ENCODE results near the gene GRM4.

Gene GRM4

DNA sequence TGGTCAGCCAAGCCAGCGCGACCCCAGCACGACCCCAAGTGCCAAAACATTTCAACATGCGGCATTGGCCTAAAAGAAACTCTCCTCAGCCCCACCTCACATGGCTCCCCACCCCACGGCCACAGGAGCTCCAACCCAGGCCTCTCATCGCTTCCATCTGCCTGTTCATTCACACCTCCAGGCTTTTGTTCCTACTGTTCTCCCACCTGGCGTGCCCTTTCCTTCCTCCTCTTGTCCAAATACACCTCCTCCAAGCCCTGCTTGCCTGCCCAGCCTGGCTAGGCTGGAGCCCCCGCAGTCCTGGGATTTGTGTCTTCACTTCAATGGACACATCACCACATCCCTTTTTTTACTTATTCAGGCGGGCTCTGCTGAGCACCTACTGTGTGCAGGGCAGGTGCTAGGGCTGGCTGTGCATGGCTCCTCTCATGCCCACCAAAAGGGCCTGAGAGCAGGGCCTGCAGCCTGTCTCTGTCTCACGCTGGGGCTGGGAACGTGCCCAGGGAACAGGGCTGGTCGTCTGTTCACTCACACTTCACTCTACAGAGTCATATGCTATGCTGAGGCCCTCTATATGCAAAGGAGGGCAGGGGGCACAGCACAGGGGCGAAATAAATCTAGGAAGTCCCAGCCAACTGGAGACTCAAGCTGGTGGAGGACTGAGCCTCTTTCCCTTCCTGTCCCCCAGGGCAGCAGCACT is 61.1 kb downstream of the GRM4 start:
- no peak for DNase-seq (ENCODE audit: low read depth)

DNA sequence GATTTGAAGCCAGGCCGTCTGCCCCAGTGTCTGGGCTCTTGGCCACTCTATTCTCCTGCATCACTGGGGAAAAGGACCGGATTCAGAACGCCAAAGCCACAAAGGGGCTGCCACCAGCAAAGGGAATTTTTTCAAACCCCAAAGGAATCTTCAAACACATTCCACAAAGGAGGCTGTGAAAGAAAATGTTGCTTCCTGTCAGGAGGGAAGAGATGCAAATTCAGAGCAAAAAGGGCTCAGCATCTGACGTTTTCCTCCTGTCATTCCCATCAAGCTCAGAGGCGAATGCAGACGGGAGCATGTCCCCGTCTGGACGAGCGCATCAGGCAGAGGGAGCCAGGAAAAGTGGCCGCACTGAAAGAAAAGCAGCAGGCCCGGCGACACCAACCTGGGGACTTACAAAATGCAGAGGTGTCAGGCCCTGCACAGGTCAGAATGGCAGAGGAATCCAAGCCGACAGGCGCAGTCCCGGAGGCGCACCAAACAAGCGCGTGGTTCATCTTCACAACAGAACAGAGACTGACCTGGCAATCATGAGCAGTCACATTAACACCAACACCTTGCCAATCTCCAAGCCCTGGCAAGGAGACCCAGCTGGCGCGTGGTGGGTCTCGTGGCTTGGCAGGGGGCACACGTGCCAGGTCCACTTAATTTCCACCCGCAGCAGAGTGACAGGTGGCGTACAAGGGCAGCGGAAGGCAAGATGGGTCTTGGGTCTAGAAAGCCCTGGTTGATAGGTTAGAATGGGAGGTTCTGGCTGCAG is 62.8 kb downstream of the GRM4 start:
- no peak for DNase-seq (ENCODE audit: low read depth)

- DNase-seq (ENCODE audit: low read depth) = no peak
These were observed 63.5 kb downstream of the GRM4 start for GRCh38 chr6:34082348-34082747.

DNA sequence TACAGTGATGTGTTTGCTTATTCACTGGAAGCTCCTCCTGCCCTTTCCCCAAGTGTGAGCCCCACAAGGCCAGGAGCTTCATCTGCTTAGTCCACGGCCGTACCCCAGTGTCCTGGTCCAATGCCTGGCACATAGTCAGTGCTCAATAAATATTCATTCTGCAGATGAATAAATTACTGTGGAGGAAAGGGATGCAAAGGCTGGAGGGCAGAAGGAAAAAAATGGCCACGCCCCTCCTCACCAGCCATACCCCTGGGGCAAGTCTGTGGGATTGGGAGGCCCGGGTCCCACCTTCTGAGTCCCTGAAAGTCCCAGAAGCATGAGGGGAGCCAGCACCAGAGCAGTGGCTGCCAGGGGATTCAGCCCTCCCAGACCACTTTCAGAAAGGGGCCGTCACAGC is 65.5 kb downstream of the GRM4 start:
- no peak for DNase-seq (ENCODE audit: low read depth)

DNA sequence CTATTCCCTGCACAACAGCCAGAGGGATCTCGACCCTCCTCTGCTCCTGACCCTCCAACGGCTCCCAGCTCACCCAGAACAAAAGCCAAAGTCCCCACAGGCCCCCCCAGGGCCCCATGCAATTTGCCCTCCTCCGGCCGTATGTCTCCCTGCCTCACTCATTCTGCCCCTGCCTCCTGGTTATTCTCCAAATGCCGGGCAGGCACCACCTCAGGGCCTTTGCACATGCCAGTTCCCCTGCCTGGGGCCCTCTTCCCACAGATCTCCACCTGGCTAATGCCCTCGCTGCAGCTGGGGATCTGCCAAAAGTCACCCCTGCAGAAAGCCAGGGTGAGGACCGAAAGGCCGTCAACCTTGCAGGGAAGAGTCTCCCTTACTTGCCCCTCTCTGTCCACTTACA is 66.0 kb downstream of the GRM4 start:
- DNase-seq (ENCODE audit: low read depth) = no peak

GRCh38 chr6:34075906-34076305 is 70.0 kb downstream of the GRM4 start:
- no peak for DNase-seq (ENCODE audit: low read depth)

DNA sequence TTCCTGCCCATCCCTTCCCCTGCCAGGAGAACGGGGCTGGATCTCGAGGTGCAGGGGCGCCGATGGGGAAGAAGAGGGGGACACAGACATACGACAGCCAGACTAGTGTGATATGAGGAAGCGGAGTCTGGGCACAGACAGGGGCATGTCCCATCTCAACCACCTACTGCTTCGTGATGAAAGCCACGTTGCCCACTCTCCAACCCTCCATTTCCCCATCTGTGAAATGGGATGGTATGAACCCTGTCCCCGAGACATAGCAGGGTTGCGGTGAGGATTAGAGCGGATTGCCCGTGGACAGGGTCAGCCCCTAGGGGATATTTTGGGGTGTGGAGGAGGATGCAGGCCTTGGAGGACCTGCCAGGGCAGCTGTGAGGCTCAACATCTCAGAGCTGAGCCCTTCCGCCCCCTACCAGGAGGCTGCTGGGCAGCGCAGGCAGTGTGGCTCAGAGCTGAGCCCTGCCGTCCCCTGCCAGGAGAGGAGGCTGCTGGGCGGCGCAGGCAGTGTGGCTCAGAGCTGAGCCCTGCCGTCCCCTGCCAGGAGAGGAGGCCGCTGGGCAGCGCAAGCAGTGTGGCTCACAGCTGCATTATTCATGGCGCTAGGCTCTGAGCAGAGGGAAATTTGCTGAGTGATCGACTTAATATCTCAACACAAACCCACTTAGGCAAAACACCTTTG is 71.7 kb downstream of the GRM4 start:
- no peak for DNase-seq (ENCODE audit: low read depth)

- no peak for DNase-seq (ENCODE audit: low read depth)
These were observed 72.3 kb downstream of the GRM4 start for GRCh38 chr6:34073540-34073939.

DNA sequence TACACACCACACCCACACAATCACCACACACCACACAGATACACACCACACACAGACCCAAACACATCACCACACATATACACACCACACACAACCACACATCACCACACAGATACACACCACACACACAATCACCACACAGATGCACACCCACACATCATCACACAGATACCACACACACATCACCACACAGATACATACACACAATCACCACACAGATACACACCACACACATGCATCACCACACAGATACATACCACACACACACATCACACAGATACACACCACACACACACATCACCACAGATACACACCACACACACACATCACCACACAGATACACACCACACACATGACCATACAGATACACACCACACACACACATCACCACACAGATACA is 73.2 kb downstream of the GRM4 start:
- no peak for DNase-seq (ENCODE audit: low read depth)

DNA sequence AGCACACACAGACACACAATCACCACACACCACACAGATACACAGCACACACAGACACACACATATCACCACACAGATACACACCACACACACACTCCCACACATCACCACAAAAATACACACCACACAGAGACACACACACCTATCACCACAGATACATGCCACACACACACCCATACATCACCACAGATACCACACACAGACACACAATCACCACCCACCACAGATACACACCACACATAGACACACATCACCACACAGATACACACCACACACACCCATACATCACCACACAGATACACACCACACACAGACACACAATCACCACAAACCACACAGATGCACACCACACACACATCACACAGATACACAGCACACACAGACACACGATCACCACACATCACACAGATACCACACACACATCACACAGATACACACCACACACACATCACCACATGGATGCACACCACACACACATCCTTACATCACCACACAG is 74.0 kb downstream of the GRM4 start:
- DNase-seq (ENCODE audit: low read depth) = no peak

DNA sequence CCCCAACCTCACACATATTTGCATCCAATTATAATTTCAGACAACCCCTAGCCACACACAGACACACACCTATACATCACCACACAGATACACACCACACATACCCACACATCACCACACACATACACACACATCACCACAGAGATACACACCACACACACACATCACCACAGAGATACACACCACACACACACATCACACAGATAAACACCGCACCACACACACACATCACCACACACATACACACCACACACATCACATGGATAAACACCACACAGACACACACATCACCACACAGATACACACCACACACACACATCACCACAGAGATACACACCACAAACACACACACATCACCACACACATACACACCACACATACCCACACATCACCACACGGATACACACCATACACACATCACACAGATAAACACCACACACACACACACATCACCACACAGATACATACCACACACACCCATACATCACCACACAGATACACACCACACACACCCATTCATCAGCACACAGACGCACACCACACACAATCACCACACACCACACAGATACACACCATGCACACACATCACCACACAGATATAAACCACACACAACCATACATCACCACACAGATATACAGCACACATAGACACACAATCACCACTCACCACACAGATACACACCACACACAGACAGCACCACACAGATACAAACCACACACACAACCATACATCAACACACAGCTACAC is 74.6 kb downstream of the GRM4 start:
- no peak for DNase-seq (ENCODE audit: low read depth)

DNA sequence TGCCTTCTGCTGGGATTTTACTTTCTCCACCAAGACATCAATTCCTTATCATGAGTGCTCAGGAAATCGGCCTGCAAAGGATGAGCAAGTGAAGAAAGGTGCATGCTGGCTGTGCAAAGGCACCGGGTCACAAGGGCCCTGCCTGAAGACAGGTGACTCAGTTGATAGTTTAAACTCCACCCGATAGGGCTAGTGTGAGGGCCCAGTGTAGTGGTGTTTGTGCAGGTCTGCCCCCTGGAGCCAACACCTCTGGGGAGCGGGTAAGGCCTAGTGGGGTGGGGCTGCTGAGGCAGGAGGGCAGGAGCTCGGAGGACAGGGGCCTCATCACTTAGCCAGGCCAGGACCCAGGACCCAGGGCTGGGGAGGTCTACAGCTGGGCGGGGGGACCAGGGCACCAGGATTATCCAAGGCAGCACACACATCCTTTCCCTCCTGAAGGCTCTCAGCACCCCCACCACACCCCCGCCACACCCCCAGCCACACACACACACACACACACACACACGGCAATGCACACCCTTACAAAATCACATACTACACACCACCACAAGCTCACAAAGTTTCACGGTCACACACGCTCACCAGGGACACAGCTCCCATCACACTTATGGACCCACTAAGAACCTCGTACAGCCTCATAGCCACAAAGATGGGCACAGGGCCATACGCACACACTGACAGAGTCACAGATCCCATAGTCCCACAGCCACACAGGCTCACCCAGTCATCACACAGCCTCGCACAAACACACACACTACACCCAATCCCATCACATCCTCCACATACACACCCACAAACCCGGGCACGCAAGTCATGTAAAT is 75.4 kb downstream of the GRM4 start:
- DNase-seq (ENCODE audit: low read depth) = no peak

DNA sequence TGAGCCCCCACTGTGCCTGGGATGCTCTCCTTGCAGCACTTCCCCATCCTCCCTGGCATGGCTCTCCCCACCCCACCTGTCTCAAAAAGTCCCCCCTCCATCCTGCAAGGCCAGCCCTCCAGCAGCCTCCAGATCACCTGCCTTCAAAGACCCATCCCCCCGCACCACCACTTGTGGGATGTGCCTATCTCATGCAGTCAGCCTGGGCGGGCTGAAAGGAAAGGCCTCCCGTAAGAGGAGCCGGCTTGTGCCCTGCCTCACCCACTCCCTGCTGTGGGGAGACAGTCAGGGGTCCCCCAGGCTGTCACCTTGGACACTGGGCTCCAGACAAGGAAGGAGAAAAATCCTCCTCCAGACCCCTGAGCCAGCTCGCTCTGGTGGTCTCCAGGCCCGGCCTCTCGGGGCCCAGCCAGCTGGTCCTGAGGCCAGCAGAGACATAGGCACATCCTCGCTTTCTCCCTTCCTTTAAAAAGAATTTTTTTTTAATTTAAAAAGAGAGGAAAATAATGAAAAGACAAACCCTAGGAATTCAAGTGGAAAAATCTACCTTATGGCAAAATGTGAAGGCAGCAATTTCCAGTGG is 77.3 kb downstream of the GRM4 start:
- DNase-seq (ENCODE audit: low read depth) = no peak

GRCh38 chr6:34067814-34068213 is 78.1 kb downstream of the GRM4 start:
- DNase-seq (ENCODE audit: low read depth) = no peak

- no peak for DNase-seq (ENCODE audit: low read depth)
These were observed 78.8 kb downstream of the GRM4 start for GRCh38 chr6:34066772-34067770.

DNA sequence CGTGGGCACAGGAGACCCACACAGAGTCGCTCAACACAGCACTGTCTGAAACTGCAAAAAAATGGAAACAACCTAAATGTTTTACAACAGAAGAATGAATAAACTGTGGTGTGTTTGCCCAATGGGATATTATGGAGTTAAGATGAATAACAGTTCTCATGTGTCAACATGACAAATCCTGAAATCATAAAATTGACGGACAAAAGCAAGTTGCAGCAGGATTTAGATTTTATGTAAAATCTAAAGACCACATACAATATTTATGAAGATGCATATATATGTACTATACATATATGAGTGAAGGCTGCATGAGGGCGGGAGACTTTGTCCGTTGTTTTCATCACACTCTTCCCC is 79.7 kb downstream of the GRM4 start:
- DNase-seq (ENCODE audit: low read depth) = no peak

GRCh38 chr6:34065466-34066217 is 80.2 kb downstream of the GRM4 start:
- no peak for DNase-seq (ENCODE audit: low read depth)

DNA sequence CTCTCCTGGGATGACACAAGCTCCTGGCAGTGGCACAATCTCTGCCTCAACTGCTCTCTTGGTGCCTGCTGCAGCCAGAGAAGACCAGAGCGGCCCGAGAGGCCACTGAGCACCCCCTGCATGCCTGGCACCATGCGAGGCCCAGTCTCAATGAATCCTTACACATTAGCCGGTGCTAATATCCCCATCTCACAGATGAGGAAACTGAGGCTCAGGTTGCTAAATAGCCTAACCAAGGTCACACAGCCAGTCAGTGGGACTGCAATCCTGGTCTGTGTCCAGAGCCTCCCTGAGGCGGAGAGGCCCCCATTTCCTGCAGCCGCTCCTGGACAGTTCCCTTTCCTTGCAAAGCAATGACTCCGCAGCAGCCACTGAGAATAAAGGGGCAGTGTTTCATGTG is 81.2 kb downstream of the GRM4 start:
- DNase-seq (ENCODE audit: low read depth) = no peak

DNA sequence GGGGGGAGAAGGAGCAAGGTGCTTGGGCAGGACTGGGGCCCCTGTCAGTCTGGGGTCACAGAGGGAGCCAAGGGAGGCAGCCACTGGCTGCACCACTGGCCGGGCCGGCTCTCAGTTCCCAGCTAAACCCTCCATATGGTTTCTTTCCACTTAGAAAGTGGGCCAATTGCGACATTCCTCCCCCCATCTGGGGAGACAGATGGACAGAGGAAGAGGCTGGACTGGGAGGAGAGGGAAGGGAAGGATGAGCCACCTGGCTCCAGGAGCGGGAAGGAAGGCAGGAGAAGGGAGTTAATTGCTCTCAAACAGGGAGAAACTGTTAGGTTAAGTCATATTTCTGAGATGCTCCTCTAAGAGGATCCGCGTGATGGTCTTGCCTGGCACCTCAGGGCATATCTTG is 82.2 kb downstream of the GRM4 start:
- no peak for DNase-seq (ENCODE audit: low read depth)
